IMR-90 (cell line): ENCODE results near the gene ACSM6.

Source experiments
- BHLHE40 ChIP-seq: fragments of 150-350 bp; IDR thresholded peaks from 2 replicates; pipeline ENCODE4 v1.6.1; 2016; ENCODE audit warnings: mild to moderate bottlenecking, low read depth, low read length
- CTCF ChIP-seq: conservative IDR thresholded peaks from 2 replicates; pipeline ENCODE4 v1.5.1; 2012; ENCODE audit warnings: mild to moderate bottlenecking, low read depth, low read length, improper control_type of control experiment
- ELK1 ChIP-seq: fragments of 150-350 bp; IDR thresholded peaks from 2 replicates; pipeline ENCODE4 v1.6.1; 2016; ENCODE audit warnings: low read depth, mild to moderate bottlenecking, low read length, moderate library complexity, borderline replicate concordance
- MAZ ChIP-seq: IDR thresholded peaks from 2 replicates; pipeline ENCODE4 v1.6.1; 2012; ENCODE audit warnings: low read depth, mild to moderate bottlenecking, low read length, improper control_type of control experiment, moderate library complexity, borderline replicate concordance
- RAD21 ChIP-seq: IDR thresholded peaks from 2 replicates; pipeline ENCODE4 v1.6.1; 2012; ENCODE audit warnings: low read length, improper control_type of control experiment
- RFX5 ChIP-seq: IDR thresholded peaks from 2 replicates; pipeline ENCODE4 v1.8.0; 2012; ENCODE audit warnings: low read depth, mild to moderate bottlenecking, low read length, moderate library complexity

- TF ChIP-seq CTCF (no peak), ELK1 (no peak), RAD21 (no peak), BHLHE40 (no peak), MAZ (no peak), RFX5 (no peak)
Measured at GRCh38 chr10:95250856-95251255, 56.8 kb downstream of the ACSM6 start.
